Caki2 (cell line): ENCODE results near the gene CRNKL1. TPM values are rescaled to one million over a fixed set of nuclear protein-coding genes. Genes with fewer than 3 reads are reported as not detected.
A peak's percentile ranks its signal among the peaks of the same experiment; 100 is the strongest.
"Not testable (repeated sequence)": the region's sequence is repeated elsewhere in the genome, so short reads cannot be mapped to it uniquely, and the experiment has no call there.

ENCODE experiments used
- DNase-seq: peaks from one replicate; pipeline ENCODE4 v3.0.0-alpha.2; 2015; ENCODE audit warnings: low read depth
- in situ Hi-C: cut with HindIII; loops from 2 replicates; pipeline ENCODE4 v1.10.0; 2016; ENCODE audit warnings: low sequenced_read_pairs, low pct_unique_long_range_greater_than_20kb, mixed read lengths
- total RNA-seq: library from RNA; depleted of rRNA; stranded (reverse); fragments of >200 nt; shearing (Covaris generic); gene quantifications from 2 replicates; pipeline ENCODE4 v1.2.3, GENCODE V29; 2014; ENCODE audit warnings: low replicate concordance

The CRNKL1 gene
- total RNA-seq, 1 experiment from 2014 or later = 20.1 TPM

- in situ Hi-C loops = no loop called here
- no peak for DNase-seq
Observed at GRCh38 chr20:20018366-20018765, 33.9 kb downstream of the CRNKL1 start.

- in situ Hi-C loops = no loop called here
- DNase-seq = no peak
Observed at GRCh38 chr20:20017844-20018185, 34.5 kb downstream of the CRNKL1 start.

GRCh38 chr20:20017001-20017843 is 35.0 kb downstream of the CRNKL1 start, which contains the start of gene NAA20:
Gene NAA20, plus strand, starts transcription at chr20:20017362. Its CDS starts 35 bp downstream, at chr20:20017397.
- peak; percentile 93 for DNase-seq
- in situ Hi-C loops = no loop called here

GRCh38 chr20:20014659-20015058 is 37.6 kb downstream of the CRNKL1 start:
- no peak for DNase-seq
- in situ Hi-C loops = no loop called here

- DNase-seq = no peak
- in situ Hi-C loops = no loop called here
Observed at GRCh38 chr20:20012541-20012940, 39.7 kb downstream of the CRNKL1 start.

- peak; percentile 54 for DNase-seq
- in situ Hi-C loops = no loop called here
Observed at GRCh38 chr20:20010639-20011500, 41.4 kb downstream of the CRNKL1 start.

- no peak for DNase-seq
- in situ Hi-C loops = no loop called here
Observed at GRCh38 chr20:20009784-20010253, 42.4 kb downstream of the CRNKL1 start.

- in situ Hi-C loops = no loop called here
- no peak for DNase-seq
Observed at GRCh38 chr20:20005342-20005741, 46.9 kb downstream of the CRNKL1 start.

- in situ Hi-C loops, DNase-seq: not testable (repeated sequence)
Observed at GRCh38 chr20:20003955-20004322, 48.3 kb downstream of the CRNKL1 start.

- DNase-seq = no peak
- in situ Hi-C loops = no loop called here
Observed at GRCh38 chr20:20003031-20003954, 49.0 kb downstream of the CRNKL1 start.

- in situ Hi-C loops = no loop called here
- no peak for DNase-seq
Observed at GRCh38 chr20:20002101-20002998, 49.9 kb downstream of the CRNKL1 start.

- no peak for DNase-seq
- in situ Hi-C loops = no loop called here
Observed at GRCh38 chr20:20000211-20000968, 51.9 kb downstream of the CRNKL1 start.

- no peak for DNase-seq
- in situ Hi-C loops = loop anchor here (25.0 kb wide), 2 partner anchors 112 to 212 kb away; no protein-coding TSS in a partner anchor
Observed at GRCh38 chr20:19998990-19999705, 53.1 kb downstream of the CRNKL1 start.

- DNase-seq = no peak
- in situ Hi-C loops = loop anchor here (25.0 kb wide), 2 partner anchors 110 to 210 kb away; no protein-coding TSS in a partner anchor
Observed at GRCh38 chr20:19996917-19997316, 55.3 kb downstream of the CRNKL1 start.

- DNase-seq = no peak
- in situ Hi-C loops = loop anchor here (25.0 kb wide), 2 partner anchors 109 to 209 kb away; no protein-coding TSS in a partner anchor
Observed at GRCh38 chr20:19996222-19996621, 56.0 kb downstream of the CRNKL1 start.
